Measurements from ENCODE around the gene TMEM9B. TPM values are rescaled to one million over a fixed set of nuclear protein-coding genes. Genes with fewer than 3 reads are reported as not detected.

Gene TMEM9B
- total RNA-seq, 2 experiments from 2014 or later, result 27.7 to 35.2 TPM

GRCh38 chr11:8934742-8935488 is 29.3 kb downstream of the TMEM9B start:
- no peak overlapping the region for H3K27ac Mint-ChIP-seq
- DNase-seq, result no peak
- peak overlapping the region; percentile 12 for H3K4me3 Mint-ChIP-seq
- peaks cover 4% of the 10 kb centered on the region for H3K4me1 Mint-ChIP-seq
- ChIA-PET POLR2A (no interaction called here), CTCF (interaction anchor here (0.8 to 1.3 kb wide), 2 partner anchors 9 to 25 kb away, joined by 3 to 4 read pairs; no protein-coding TSS in a partner anchor)
- no peaks in the 10 kb centered on the region for H3K27me3 Mint-ChIP-seq
- no peaks in the 10 kb centered on the region for H3K9me3 Mint-ChIP-seq
- H3K36me3 Mint-ChIP-seq (ENCODE audit: low read depth), result no peaks in the 10 kb centered on the region

- H3K27ac Mint-ChIP-seq, result no peak overlapping the region
- H3K36me3 Mint-ChIP-seq (ENCODE audit: low read depth), result no peaks in the 10 kb centered on the region
- CTCF ChIA-PET, result interaction anchor here (1.0 kb wide), 1 partner anchor 12 kb away, joined by 3 read pairs; no protein-coding TSS in a partner anchor
- H3K9me3 Mint-ChIP-seq, result no peaks in the 10 kb centered on the region
- DNase-seq, result no peak
- no peak overlapping the region for H3K4me3 Mint-ChIP-seq
- POLR2A ChIA-PET, result no interaction called here
- H3K27me3 Mint-ChIP-seq, result no peaks in the 10 kb centered on the region
- peaks cover 4% of the 10 kb centered on the region for H3K4me1 Mint-ChIP-seq
Observed at GRCh38 chr11:8933931-8934330, 30.3 kb downstream of the TMEM9B start.

GRCh38 chr11:8932564-8933180 is 31.6 kb downstream of the TMEM9B start, which contains the start of gene C11orf16:
C11orf16 (minus strand) TSS chr11:8932947; CDS start chr11:8932308, 639 bp downstream.
- Mint-ChIP-seq H3K4me1 (peaks cover 4% of the 10 kb centered on the region), H3K9me3 (no peaks in the 10 kb centered on the region), H3K27ac (no peak within 1 kb of the TSS), H3K36me3 (ENCODE audit: low read depth) (no peaks in the 10 kb centered on the region), H3K4me3 (no peak within 1 kb of the TSS), H3K27me3 (no peaks in the 10 kb centered on the region)
- POLR2A ChIA-PET, result no interaction called here
- CTCF ChIA-PET, result no interaction called here
- DNase-seq, result no peak

GRCh38 chr11:8930456-8931175 is 33.6 kb downstream of the TMEM9B start:
- H3K4me1 Mint-ChIP-seq, result peaks cover 4% of the 10 kb centered on the region
- ChIA-PET CTCF (interaction anchor here (0.6 to 1.2 kb wide), 2 partner anchors 72 to 734 kb away, joined by 3 read pairs; no protein-coding TSS in a partner anchor), POLR2A (interaction anchor here (0.6 kb wide), 1 partner anchor 809 kb away, joined by 3 read pairs; no protein-coding TSS in a partner anchor)

DNA sequence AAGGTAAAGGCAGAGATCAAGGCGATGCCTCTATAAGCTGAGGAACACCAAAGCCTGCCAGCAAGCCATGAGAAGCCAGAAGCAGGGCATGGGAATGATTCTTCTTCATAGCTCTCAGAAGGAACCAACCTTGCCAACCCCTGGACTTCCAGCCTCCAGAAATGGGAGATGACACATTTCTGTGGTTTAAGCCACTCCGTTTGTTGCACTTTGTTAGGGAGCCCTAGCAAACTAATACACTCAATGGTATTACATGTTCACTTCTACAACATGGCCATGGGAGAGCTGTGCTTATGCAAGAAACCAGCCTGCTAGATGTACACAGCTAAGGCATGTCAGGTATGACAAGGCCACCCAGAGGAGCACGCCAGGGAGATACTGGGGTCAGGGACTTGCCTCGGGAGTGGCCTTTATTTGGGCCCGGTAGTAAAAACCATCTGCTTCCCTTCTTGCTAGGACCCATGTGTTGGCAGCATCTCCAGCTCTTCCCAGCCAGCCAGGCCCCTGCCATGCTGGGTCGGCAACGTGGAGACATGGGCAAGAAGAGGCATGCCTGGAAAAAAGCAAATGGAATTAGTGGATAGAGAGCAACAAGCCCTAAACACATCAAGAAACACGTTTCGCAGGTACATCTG is 35.1 kb downstream of the TMEM9B start:
- no peaks in the 10 kb centered on the region for H3K9me3 Mint-ChIP-seq
- peaks cover 4% of the 10 kb centered on the region for H3K36me3 Mint-ChIP-seq (ENCODE audit: low read depth)
- no peaks in the 10 kb centered on the region for H3K4me1 Mint-ChIP-seq
- no peak for DNase-seq
- no peak overlapping the region for H3K4me3 Mint-ChIP-seq
- ChIA-PET CTCF (interaction anchor here (0.7 kb wide), 1 partner anchor 194 kb away, joined by 3 read pairs; no protein-coding TSS in a partner anchor), POLR2A (no interaction called here)
- H3K27ac Mint-ChIP-seq, result no peak overlapping the region
- no peaks in the 10 kb centered on the region for H3K27me3 Mint-ChIP-seq

More at GRCh38 chr11:8930456-8931175, 33.6 kb downstream of the TMEM9B start:
- no peaks in the 10 kb centered on the region for H3K36me3 Mint-ChIP-seq (ENCODE audit: low read depth)
- no peaks in the 10 kb centered on the region for H3K9me3 Mint-ChIP-seq
- no peak for DNase-seq
- H3K27ac Mint-ChIP-seq, result no peak overlapping the region
- H3K27me3 Mint-ChIP-seq, result no peaks in the 10 kb centered on the region
- no peak overlapping the region for H3K4me3 Mint-ChIP-seq

DNA sequence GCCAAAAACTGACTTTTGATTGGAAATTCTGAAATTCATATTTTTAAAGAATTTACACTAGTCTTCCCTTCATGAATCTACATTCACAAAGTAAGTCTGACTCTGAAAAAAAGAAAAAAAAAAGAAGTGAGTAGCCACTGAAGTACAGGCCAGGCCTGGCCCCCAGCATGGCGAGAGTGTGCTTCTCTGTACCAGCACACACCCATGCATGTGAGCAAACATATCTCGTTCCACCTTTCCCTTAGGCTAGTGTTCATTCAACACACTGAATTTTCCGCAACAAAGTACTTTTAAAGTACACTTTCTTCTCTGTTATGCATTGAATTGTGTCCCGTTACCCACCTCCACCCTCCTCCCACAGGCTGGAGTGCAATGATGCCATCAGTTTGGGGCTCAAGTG is 36.0 kb downstream of the TMEM9B start:
- POLR2A ChIA-PET, result no interaction called here
- CTCF ChIA-PET, result no interaction called here
- Mint-ChIP-seq H3K27ac (peak overlapping the region; percentile 6), H3K4me1 (no peaks in the 10 kb centered on the region), H3K9me3 (no peaks in the 10 kb centered on the region), H3K36me3 (ENCODE audit: low read depth) (peaks cover 4% of the 10 kb centered on the region), H3K4me3 (no peak overlapping the region), H3K27me3 (no peaks in the 10 kb centered on the region)
- no peak for DNase-seq

- Mint-ChIP-seq H3K4me1 (no peaks in the 10 kb centered on the region), H3K4me3 (no peak overlapping the region), H3K36me3 (ENCODE audit: low read depth) (peaks cover 8% of the 10 kb centered on the region), H3K9me3 (no peaks in the 10 kb centered on the region), H3K27ac (no peak overlapping the region), H3K27me3 (no peaks in the 10 kb centered on the region)
- DNase-seq, result no peak
- POLR2A ChIA-PET, result interaction anchor here (0.6 kb wide), 1 partner anchor 1013 kb away, joined by 3 read pairs; no protein-coding TSS in a partner anchor
- CTCF ChIA-PET, result interaction anchor here (0.6 to 0.8 kb wide), 3 partner anchors 13 to 498 kb away, joined by 3 read pairs; no protein-coding TSS in a partner anchor
Observed at GRCh38 chr11:8927233-8927632, 37.0 kb downstream of the TMEM9B start.

GRCh38 chr11:8926236-8926635 is 38.0 kb downstream of the TMEM9B start:
- DNase-seq, result no peak
- ChIA-PET POLR2A (no interaction called here), CTCF (interaction anchor here (0.5 to 1.4 kb wide), 4 partner anchors 9 to 300 kb away, joined by 3 read pairs; no protein-coding TSS in a partner anchor)
- H3K9me3 Mint-ChIP-seq, result no peaks in the 10 kb centered on the region
- no peak overlapping the region for H3K27ac Mint-ChIP-seq
- no peaks in the 10 kb centered on the region for H3K27me3 Mint-ChIP-seq
- no peaks in the 10 kb centered on the region for H3K4me1 Mint-ChIP-seq
- no peak overlapping the region for H3K4me3 Mint-ChIP-seq
- H3K36me3 Mint-ChIP-seq (ENCODE audit: low read depth), result peaks cover 11% of the 10 kb centered on the region

GRCh38 chr11:8925711-8926110 is 38.5 kb downstream of the TMEM9B start:
- ChIA-PET POLR2A (no interaction called here), CTCF (interaction anchor here (0.5 to 1.4 kb wide), 4 partner anchors 10 to 301 kb away, joined by 3 read pairs; no protein-coding TSS in a partner anchor)

DNA sequence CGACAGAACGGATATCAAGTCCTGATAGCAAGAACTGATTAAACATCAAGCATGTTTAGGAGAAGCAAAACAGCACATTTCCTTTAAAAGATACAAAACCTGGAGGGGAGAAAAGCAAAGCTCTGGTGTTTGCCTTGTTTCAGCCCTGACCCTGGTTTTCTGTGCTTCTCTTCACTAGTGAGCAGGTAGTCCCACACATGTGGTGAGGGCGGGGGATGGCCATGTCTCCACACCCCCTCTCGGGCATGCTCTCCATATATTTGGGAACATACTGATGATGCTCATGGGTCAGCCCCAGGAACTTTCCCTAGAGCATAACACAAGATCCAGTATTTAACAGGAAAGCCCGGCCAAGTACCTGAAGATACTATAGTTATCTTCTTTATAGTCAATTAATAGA is 41.6 kb downstream of the TMEM9B start:
- peaks cover 25% of the 10 kb centered on the region for H3K36me3 Mint-ChIP-seq (ENCODE audit: low read depth)
- no peaks in the 10 kb centered on the region for H3K9me3 Mint-ChIP-seq
- ChIA-PET CTCF (interaction anchor here (0.8 to 1.1 kb wide), 3 partner anchors 11 to 37 kb away, joined by 3 to 4 read pairs (median 3); no protein-coding TSS in a partner anchor), POLR2A (interaction anchor here (1.2 kb wide), 1 partner anchor 11 kb away, joined by 8 read pairs; no protein-coding TSS in a partner anchor)
- no peaks in the 10 kb centered on the region for H3K4me1 Mint-ChIP-seq
- no peaks in the 10 kb centered on the region for H3K27me3 Mint-ChIP-seq
- no peak overlapping the region for H3K27ac Mint-ChIP-seq
- H3K4me3 Mint-ChIP-seq, result no peak overlapping the region
- DNase-seq, result no peak

More at GRCh38 chr11:8925711-8926110, 38.5 kb downstream of the TMEM9B start:
- no peaks in the 10 kb centered on the region for H3K4me1 Mint-ChIP-seq
- no peak overlapping the region for H3K27ac Mint-ChIP-seq
- H3K4me3 Mint-ChIP-seq, result no peak overlapping the region
- H3K27me3 Mint-ChIP-seq, result no peaks in the 10 kb centered on the region
- H3K36me3 Mint-ChIP-seq (ENCODE audit: low read depth), result peaks cover 11% of the 10 kb centered on the region
- DNase-seq, result no peak
- H3K9me3 Mint-ChIP-seq, result no peaks in the 10 kb centered on the region

GRCh38 chr11:8917157-8917825 is 47.0 kb downstream of the TMEM9B start:
- Mint-ChIP-seq H3K4me3 (no peak overlapping the region), H3K36me3 (ENCODE audit: low read depth) (peaks cover 38% of the 10 kb centered on the region), H3K9me3 (no peaks in the 10 kb centered on the region), H3K27me3 (no peaks in the 10 kb centered on the region), H3K27ac (no peak overlapping the region), H3K4me1 (peaks cover 28% of the 10 kb centered on the region)
- POLR2A ChIA-PET, result no interaction called here
- no peak for DNase-seq
- CTCF ChIA-PET, result interaction anchor here (1.1 kb wide), 1 partner anchor 43 kb away, joined by 4 read pairs; no protein-coding TSS in a partner anchor

GRCh38 chr11:8914661-8915018 is 49.6 kb downstream of the TMEM9B start:
- no peak for DNase-seq
- Mint-ChIP-seq H3K27ac (peak overlapping the region; percentile 87), H3K27me3 (no peaks in the 10 kb centered on the region), H3K4me3 (peak overlapping the region; percentile 58), H3K4me1 (peaks cover 42% of the 10 kb centered on the region), H3K9me3 (no peaks in the 10 kb centered on the region), H3K36me3 (ENCODE audit: low read depth) (peaks cover 34% of the 10 kb centered on the region)
- POLR2A ChIA-PET, result no interaction called here
- CTCF ChIA-PET, result interaction anchor here (0.9 to 2.0 kb wide), 8 partner anchors 10 to 229 kb away, joined by 3 to 8 read pairs (median 3); no protein-coding TSS in a partner anchor
